SK-N-SH (cell line): ENCODE measurements around the gene ATP2B3. TPM values are rescaled to one million over a fixed set of nuclear protein-coding genes. Genes with fewer than 3 reads are reported as not detected.

ENCODE experiments used
- CTCF ChIA-PET: fragments of 300-600, 350-600 bp; formaldehyde crosslinking; extraction: SDS; loops from one replicate; lab custom pipeline; 2021; lab: Yijun Ruan, JAX
- POLR2A ChIA-PET: fragments of 350-600 bp; sonication (Branson Sonifier 250); formaldehyde crosslinking; extraction: SDS; loops from one replicate; lab custom pipeline; 2020; ENCODE audit warnings: antibody characterized with exemption, inconsistent platforms; lab: Yijun Ruan, JAX
- DNase-seq: peaks from one replicate; pipeline ENCODE4 v3.0.0; 2012
- H2AFZ ChIP-seq: fragments of 200-600 bp; sonication (generic); 2 replicates; pipeline ENCODE4 v1.8.1; 2016; ENCODE audit warnings: antibody characterized with exemption, mild to moderate bottlenecking, low read depth
- H3F3A ChIP-seq: fragments of 200-600 bp; sonication (generic); replicated peaks from 2 replicates; pipeline ENCODE3; 2016; ENCODE audit warnings: antibody characterized with exemption, mild to moderate bottlenecking; ENCODE audit not compliant: insufficient read depth
- H3K27ac ChIP-seq, 2 experiments: fragments of 200-500 bp in 1 of 2; fragments of 200-600 bp in 1 of 2; sonication (Bioruptor generic) in 1 of 2; sonication (generic), shearing (Covaris generic) in 1 of 2; 2 replicates each; pipeline versions ENCODE4 v1.5.1 to v1.6.1; 2014 to 2016; ENCODE audit warnings: low read depth in 2 of 2, inconsistent platforms in 1 of 2, low read length in 1 of 2, mild to moderate bottlenecking in 1 of 2, mixed read lengths in 1 of 2
- H3K27me3 ChIP-seq: fragments of 200-600 bp; sonication (generic), shearing (Covaris generic); 2 replicates; pipeline ENCODE4 v1.6.1; 2016; ENCODE audit warnings: mixed run types; ENCODE audit not compliant: insufficient read depth
- H3K36me3 ChIP-seq, 2 experiments: fragments of 200-500 bp in 1 of 2; fragments of 200-600 bp in 1 of 2; sonication (Bioruptor generic) in 1 of 2; sonication (generic) in 1 of 2; replicated peaks in 1 of 2; 2 replicates each; pipeline versions ENCODE3 to v1.5.1; 2014 to 2016; ENCODE audit warnings: low read length in 1 of 2, mild to moderate bottlenecking in 1 of 2; ENCODE audit not compliant: insufficient read depth in 2 of 2, control insufficient read depth in 1 of 2
- H3K4me1 ChIP-seq, 2 experiments: fragments of 200-500 bp in 1 of 2; fragments of 200-600 bp in 1 of 2; sonication (Bioruptor generic) in 1 of 2; sonication (generic), shearing (Covaris generic) in 1 of 2; 2 replicates each; pipeline versions ENCODE4 v1.5.1 to v1.6.1; 2014 to 2016; ENCODE audit warnings: low read depth in 1 of 2, low read length in 1 of 2, mixed run types in 1 of 2; ENCODE audit not compliant: insufficient read depth in 2 of 2, control insufficient read depth in 1 of 2
- H3K4me2 ChIP-seq: fragments of 200-600 bp; sonication (generic), shearing (Covaris generic); 2 replicates; pipeline ENCODE4 v1.6.1; 2017; ENCODE audit warnings: mixed run types
- H3K4me3 ChIP-seq, 2 experiments: fragments of 200-500 bp in 1 of 2; fragments of 200-600 bp in 1 of 2; sonication (Bioruptor generic) in 1 of 2; sonication (generic), shearing (Covaris generic) in 1 of 2; 2 replicates each; pipeline versions ENCODE4 v1.5.1 to v1.8.1; 2014 to 2016; ENCODE audit warnings: low read depth in 2 of 2, inconsistent platforms in 1 of 2, low read length in 1 of 2, mild to moderate bottlenecking in 1 of 2, mixed read lengths in 1 of 2, moderate library complexity in 1 of 2
- H3K79me2 ChIP-seq: fragments of 200-600 bp; sonication (generic); 2 replicates; pipeline ENCODE4 v1.8.1; 2017; ENCODE audit warnings: mild to moderate bottlenecking; ENCODE audit not compliant: insufficient read depth
- H3K9ac ChIP-seq: fragments of 200-600 bp; sonication (generic); 2 replicates; pipeline ENCODE4 v1.6.1; 2017; ENCODE audit warnings: mixed run types
- H3K9me2 ChIP-seq: fragments of 200-600 bp; sonication (generic); 2 replicates; pipeline ENCODE4 v1.6.1; 2017; ENCODE audit warnings: mixed run types
- H3K9me3 ChIP-seq: fragments of 200-600 bp; sonication (generic); 2 replicates; pipeline ENCODE4 v1.6.1; 2017; ENCODE audit warnings: mixed run types, mild to moderate bottlenecking, moderate library complexity
- H4K20me1 ChIP-seq: fragments of 200-600 bp; sonication (generic); 2 replicates; pipeline ENCODE4 v1.6.1; 2017; ENCODE audit warnings: mild to moderate bottlenecking, mixed run types; ENCODE audit not compliant: insufficient read depth
- ELF1 ChIP-seq: IDR thresholded peaks from 2 replicates; pipeline ENCODE4 v1.4.0; 2012
- TAF1 ChIP-seq: IDR thresholded peaks from 2 replicates; pipeline ENCODE4 v1.6.1; 2012; ENCODE audit warnings: low read depth, mild to moderate bottlenecking, low read length, moderate library complexity, borderline replicate concordance
- USF2 ChIP-seq: fragments of 150-350 bp; IDR thresholded peaks from 2 replicates; pipeline ENCODE4 v1.6.1; 2017; ENCODE audit warnings: antibody characterized with exemption, low read length, low read depth, borderline replicate concordance
- WGBS: methylation state at CpG from one replicate; pipeline ENCODE4 v1.1.6; 2017; ENCODE audit warnings: low lambda C conversion rate; 5-methylcytosine and 5-hydroxymethylcytosine counted together
- polyA plus RNA-seq, 3 experiments: library from polyadenylated mRNA; depleted of rRNA; stranded (reverse); fragments of >200 nt; gene quantifications; 2 replicates each; pipeline ENCODE4 v1.2.3, GENCODE V29; 2012
- TF ChIP-seq, protein P1 (sequence below): IDR thresholded peaks from 2 replicates; pipeline ENCODE4 v1.4.0; 2012; ENCODE audit warnings: low read depth, borderline replicate concordance
- TF ChIP-seq, protein P2 (sequence below): IDR thresholded peaks from 2 replicates; pipeline ENCODE4 v1.4.0; 2012; ENCODE audit warnings: low read depth
- TF ChIP-seq, protein P3 (sequence below): IDR thresholded peaks from 2 replicates; pipeline ENCODE4; 2012

The ATP2B3 gene
- polyA plus RNA-seq, 1 of the 3 experiments (the other 2 are of a cell fraction) = 0.16 TPM

GRCh38 chrX:153492543-153492942 lies 24.9 kb upstream of the ATP2B3 start:
- 77% methylated on average over 9 of the region's 12 CpGs for WGBS
- H3K27ac ChIP-seq = peak overlapping the region in 1 of 2 experiments; percentile 2; a peak in 1 of 4 replicates
- H3K79me2 ChIP-seq = no peaks in the 10 kb centered on the region
- H3K4me2 ChIP-seq = no peak overlapping the region
- TF ChIP-seq, protein P1, sequence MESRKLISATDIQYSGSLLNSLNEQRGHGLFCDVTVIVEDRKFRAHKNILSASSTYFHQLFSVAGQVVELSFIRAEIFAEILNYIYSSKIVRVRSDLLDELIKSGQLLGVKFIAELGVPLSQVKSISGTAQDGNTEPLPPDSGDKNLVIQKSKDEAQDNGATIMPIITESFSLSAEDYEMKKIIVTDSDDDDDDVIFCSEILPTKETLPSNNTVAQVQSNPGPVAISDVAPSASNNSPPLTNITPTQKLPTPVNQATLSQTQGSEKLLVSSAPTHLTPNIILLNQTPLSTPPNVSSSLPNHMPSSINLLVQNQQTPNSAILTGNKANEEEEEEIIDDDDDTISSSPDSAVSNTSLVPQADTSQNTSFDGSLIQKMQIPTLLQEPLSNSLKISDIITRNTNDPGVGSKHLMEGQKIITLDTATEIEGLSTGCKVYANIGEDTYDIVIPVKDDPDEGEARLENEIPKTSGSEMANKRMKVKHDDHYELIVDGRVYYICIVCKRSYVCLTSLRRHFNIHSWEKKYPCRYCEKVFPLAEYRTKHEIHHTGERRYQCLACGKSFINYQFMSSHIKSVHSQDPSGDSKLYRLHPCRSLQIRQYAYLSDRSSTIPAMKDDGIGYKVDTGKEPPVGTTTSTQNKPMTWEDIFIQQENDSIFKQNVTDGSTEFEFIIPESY = no peak
- TF ChIP-seq USF2 = no peak
- no peak overlapping the region for H3K4me3 ChIP-seq
- no peak for DNase-seq
- ChIA-PET POLR2A (no interaction called here), CTCF (interaction anchor here (1.4 to 7.0 kb wide), 4 partner anchors 14 to 42 kb away, joined by 3 to 70 read pairs (median 13); partner anchors contain the start of gene HAUS7)
- H3K9ac ChIP-seq = no peak overlapping the region
- peaks cover 8 to 55% of the 10 kb centered on the region in 2 experiments; a peak in 2 of 4 replicates for H3K4me1 ChIP-seq
- H4K20me1 ChIP-seq = no peaks in the 10 kb centered on the region
- H3K27me3 ChIP-seq = no peaks in the 10 kb centered on the region
- no peak overlapping the region for H2AFZ ChIP-seq
- no peaks in the 10 kb centered on the region for H3K36me3 ChIP-seq
- peaks cover 5% of the 10 kb centered on the region for H3F3A ChIP-seq
- H3K9me2 ChIP-seq = no peaks in the 10 kb centered on the region
- H3K9me3 ChIP-seq = no peaks in the 10 kb centered on the region

DNA sequence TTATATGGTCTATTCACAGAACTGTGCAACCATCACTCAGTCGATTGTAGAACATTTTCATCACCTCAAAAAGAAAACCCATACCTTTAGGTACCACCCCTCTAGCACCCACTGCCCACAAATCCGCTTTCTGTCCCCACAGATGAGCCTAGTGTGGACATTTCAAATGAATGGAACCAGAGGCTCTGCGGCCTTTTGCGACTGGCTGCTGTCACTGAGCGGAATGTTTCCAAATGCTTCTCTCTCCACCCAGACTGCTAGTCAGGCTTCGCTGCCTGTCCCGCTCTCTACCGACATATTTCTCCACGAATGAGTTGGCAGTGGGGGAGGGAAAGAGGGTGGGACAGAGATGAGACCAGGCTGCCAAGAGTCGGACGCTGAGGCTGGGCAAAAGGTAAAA lies 24.4 kb upstream of the ATP2B3 start:
- no peaks in the 10 kb centered on the region for H3K27me3 ChIP-seq
- H3K9ac ChIP-seq = no peak overlapping the region
- no peaks in the 10 kb centered on the region for H3K9me2 ChIP-seq
- no peak overlapping the region for H2AFZ ChIP-seq
- peaks cover 5% of the 10 kb centered on the region for H3F3A ChIP-seq
- ChIA-PET CTCF (interaction anchor here (1.4 to 7.0 kb wide), 4 partner anchors 14 to 41 kb away, joined by 3 to 70 read pairs (median 9); partner anchors contain the start of gene HAUS7), POLR2A (no interaction called here)
- H4K20me1 ChIP-seq = no peaks in the 10 kb centered on the region
- no peaks in the 10 kb centered on the region for H3K79me2 ChIP-seq
- no peak overlapping the region for H3K4me2 ChIP-seq
- H3K27ac ChIP-seq = no peak overlapping the region
- peaks cover 8 to 51% of the 10 kb centered on the region in 2 experiments; a peak in 2 of 4 replicates for H3K4me1 ChIP-seq
- H3K4me3 ChIP-seq = no peak overlapping the region
- WGBS = 79% methylated on average over 11 of the region's 11 CpGs
- no peak for DNase-seq
- no peaks in the 10 kb centered on the region for H3K36me3 ChIP-seq
- no peaks in the 10 kb centered on the region for H3K9me3 ChIP-seq
- TF ChIP-seq ELF1 (no peak), USF2 (no peak)

GRCh38 chrX:153494061-153494460 lies 23.4 kb upstream of the ATP2B3 start:
- no peak overlapping the region; the same call in 1 of the 2 replicates for H3K9ac ChIP-seq
- POLR2A ChIA-PET = no interaction called here
- WGBS = 46% methylated on average over 5 of the region's 12 CpGs

More at GRCh38 chrX:153494061-153494460, 23.4 kb upstream of the ATP2B3 start:
- peaks cover 8 to 48% of the 10 kb centered on the region in 2 experiments; a peak in 1 of 4 replicates for H3K4me1 ChIP-seq
- H3K4me3 ChIP-seq = no peak overlapping the region
- H2AFZ ChIP-seq = no peak overlapping the region; the same call in 1 of the 2 replicates
- H3K27ac ChIP-seq = no peak overlapping the region; a peak in 1 of 4 replicates
- no peaks in the 10 kb centered on the region for H4K20me1 ChIP-seq
- H3F3A ChIP-seq = peaks cover 5% of the 10 kb centered on the region
- no peak for TF ChIP-seq TAF1
- no peak for TF ChIP-seq ELF1
- TF ChIP-seq, protein P2, sequence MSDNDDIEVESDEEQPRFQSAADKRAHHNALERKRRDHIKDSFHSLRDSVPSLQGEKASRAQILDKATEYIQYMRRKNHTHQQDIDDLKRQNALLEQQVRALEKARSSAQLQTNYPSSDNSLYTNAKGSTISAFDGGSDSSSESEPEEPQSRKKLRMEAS = no peak
- TF ChIP-seq, protein P3, sequence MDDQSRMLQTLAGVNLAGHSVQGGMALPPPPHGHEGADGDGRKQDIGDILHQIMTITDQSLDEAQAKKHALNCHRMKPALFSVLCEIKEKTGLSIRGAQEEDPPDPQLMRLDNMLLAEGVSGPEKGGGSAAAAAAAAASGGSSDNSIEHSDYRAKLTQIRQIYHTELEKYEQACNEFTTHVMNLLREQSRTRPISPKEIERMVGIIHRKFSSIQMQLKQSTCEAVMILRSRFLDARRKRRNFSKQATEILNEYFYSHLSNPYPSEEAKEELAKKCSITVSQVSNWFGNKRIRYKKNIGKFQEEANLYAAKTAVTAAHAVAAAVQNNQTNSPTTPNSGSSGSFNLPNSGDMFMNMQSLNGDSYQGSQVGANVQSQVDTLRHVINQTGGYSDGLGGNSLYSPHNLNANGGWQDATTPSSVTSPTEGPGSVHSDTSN = no peak
- TF ChIP-seq, all 33 proteins: peak for 0
- no peak for DNase-seq
- Histone ChIP-seq H3K27me3 (no peaks in the 10 kb centered on the region), H3K9me3 (no peaks in the 10 kb centered on the region), H3K36me3 (no peaks in the 10 kb centered on the region), H3K4me2 (peak overlapping the region; percentile 37; the same call in 1 of the 2 replicates), H3K9me2 (no peaks in the 10 kb centered on the region), H3K79me2 (no peaks in the 10 kb centered on the region)
- CTCF ChIA-PET = interaction anchor here (0.9 to 7.0 kb wide), 5 partner anchors 13 to 40 kb away, joined by 3 to 70 read pairs (median 3); partner anchors contain the start of gene HAUS7
